Hepatocyte (in vitro differentiated cells): ENCODE measurements around the gene BLOC1S3.

ENCODE experiments used
- CTCF ChIP-seq: fragments of 200-600 bp; sonication (generic); IDR thresholded peaks from 2 replicates; pipeline ENCODE4 v1.5.1; 2016; ENCODE audit warnings: antibody characterized with exemption, mild to moderate bottlenecking; ENCODE audit not compliant: poor library complexity
- EZH2phosphoT487 ChIP-seq: fragments of 200-600 bp; sonication (generic); IDR thresholded peaks from one replicate; pipeline ENCODE4 v1.6.1; 2018; ENCODE audit warnings: antibody characterized with exemption, mild to moderate bottlenecking, low read depth, moderate library complexity; ENCODE audit not compliant: unreplicated experiment, severe bottlenecking

- no peak for TF ChIP-seq CTCF
- no peak for TF ChIP-seq EZH2phosphoT487
Measured at GRCh38 chr19:45154064-45154827, 24.3 kb upstream of the BLOC1S3 start.
